HL-60/S4 treated with phorbol 12-myristate 13-acetate at 8.2 ng/mL for 4 days and 3 days (cell line): Measurements from ENCODE around the gene SUGP2.

ENCODE experiments used
- in situ Hi-C: fragments of 300-500 bp; cut with MboI; formaldehyde crosslinking; loops from 2 replicates; pipeline ENCODE4 v1.15.0; 2022; ENCODE audit warnings: low sequenced_read_pairs

Gene SUGP2

DNA sequence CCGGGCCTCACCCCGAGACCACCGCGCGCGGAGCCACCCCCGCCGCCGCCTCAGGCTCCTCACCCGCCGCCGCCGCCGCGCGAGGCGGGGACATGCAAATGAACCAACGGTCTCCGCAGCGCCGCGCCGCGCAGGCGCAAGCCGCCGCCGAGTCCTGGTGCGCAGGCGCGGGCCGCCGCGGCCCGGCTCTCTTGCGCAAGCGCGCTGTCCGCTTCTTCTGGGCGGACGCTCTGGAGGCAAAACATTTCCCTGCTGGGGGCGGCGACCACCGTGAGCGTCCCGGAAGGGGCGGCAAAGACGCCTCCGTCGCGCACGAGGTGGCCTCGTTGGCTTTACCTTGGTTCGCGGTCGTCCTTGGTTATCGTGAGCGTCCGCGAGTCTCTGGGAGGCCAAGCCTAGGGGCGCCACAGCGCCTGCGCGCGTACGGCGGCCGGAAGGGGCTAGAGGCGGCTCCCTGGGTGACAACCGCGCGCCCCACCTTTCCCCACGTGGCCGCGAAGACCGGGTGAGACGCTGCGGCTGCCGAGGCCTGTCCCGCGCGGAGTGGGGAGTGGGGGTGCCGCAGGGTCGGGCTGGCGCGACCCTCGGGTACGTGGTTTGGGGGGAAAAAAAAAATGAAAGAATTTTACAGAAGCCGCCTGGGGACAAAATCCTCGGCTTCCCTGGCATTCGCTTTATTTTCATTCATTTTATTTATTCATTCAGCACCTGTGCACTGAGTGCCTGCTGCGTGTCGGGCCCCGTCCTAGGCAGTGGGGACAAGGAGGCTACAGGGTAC is at the start of gene SUGP2, which contains the start of gene ARMC6:
SUGP2 (minus strand) TSS at position 92 of the 778 bp plus-strand sequence. CDS start 2,446 bp downstream, outside the sequence.
ARMC6 (plus strand) TSS at position 178 of the 778 bp plus-strand sequence. CDS start 607 bp downstream, outside the sequence.
- in situ Hi-C loops, result no loop called here

GRCh38 chr19:19081642-19082151 is 48.4 kb upstream of the SUGP2 start:
- in situ Hi-C loops, result no loop called here

DNA sequence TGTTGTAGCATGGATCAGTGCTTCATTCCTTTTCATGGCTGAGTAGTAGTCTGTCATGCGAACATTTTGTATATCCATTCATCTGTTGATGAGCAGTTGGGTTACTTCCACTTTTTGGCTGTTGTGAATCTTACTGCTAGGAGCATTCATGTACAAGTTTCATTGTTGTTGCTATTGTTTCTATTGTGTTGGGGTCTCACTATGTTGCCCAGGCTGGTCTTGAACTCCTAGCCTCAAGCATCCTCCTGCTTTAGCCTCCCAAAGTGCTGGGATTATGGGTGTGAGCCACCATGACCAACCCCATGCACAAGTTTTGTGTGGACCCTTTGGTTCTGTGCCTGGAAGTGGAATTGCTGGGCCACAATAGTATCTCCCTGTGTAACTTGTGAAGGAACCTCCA is 46.3 kb upstream of the SUGP2 start:
- in situ Hi-C loops, result no loop called here

DNA sequence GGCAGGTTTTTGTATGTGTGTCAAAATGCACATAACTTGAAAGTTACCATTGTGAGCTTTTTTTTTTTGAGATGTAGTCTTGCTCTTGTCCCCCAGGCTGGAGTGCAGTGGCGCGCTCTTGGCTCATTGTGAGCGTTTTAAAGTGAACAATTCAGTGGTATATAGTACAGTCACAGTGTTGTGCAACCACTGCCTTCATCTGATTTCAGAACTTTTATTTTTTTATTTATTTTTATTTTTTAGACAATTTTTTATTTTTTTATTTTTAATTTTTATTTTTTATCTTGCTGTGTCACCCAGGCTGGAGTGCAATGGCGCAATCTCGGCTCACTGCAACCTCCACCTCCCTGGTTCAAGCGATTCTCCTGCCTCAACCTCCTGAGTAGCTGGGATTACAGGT is 45.5 kb upstream of the SUGP2 start:
- in situ Hi-C loops, result no loop called here

GRCh38 chr19:19077103-19077502 is 43.8 kb upstream of the SUGP2 start:
- in situ Hi-C loops, result no loop called here

GRCh38 chr19:19076476-19076875 is 43.2 kb upstream of the SUGP2 start:
- in situ Hi-C loops, result no loop called here

DNA sequence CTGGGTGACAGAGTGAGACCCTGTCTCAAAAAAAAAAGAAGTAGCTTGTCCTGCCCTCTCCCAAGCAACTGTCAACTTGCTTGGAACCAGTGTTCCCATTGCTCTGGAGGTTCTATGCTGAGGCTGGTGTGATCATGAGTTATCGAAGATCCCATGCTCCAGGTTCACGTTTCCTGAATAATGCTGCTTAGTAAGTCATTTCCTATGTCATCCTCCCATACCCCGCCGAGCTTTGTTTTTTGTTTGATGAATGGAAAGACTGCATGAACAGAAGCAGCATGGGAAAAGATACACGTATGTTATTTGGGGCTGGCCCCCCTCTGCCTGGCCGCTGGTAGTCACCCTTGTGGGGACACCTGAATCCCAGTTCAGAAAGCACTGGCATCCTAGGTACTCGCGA is 41.8 kb upstream of the SUGP2 start:
- in situ Hi-C loops, result no loop called here

- in situ Hi-C loops, result no loop called here
These were observed 41.0 kb upstream of the SUGP2 start for GRCh38 chr19:19074196-19074882.

- in situ Hi-C loops, result no loop called here
These were observed 38.6 kb upstream of the SUGP2 start for GRCh38 chr19:19071897-19072296.

DNA sequence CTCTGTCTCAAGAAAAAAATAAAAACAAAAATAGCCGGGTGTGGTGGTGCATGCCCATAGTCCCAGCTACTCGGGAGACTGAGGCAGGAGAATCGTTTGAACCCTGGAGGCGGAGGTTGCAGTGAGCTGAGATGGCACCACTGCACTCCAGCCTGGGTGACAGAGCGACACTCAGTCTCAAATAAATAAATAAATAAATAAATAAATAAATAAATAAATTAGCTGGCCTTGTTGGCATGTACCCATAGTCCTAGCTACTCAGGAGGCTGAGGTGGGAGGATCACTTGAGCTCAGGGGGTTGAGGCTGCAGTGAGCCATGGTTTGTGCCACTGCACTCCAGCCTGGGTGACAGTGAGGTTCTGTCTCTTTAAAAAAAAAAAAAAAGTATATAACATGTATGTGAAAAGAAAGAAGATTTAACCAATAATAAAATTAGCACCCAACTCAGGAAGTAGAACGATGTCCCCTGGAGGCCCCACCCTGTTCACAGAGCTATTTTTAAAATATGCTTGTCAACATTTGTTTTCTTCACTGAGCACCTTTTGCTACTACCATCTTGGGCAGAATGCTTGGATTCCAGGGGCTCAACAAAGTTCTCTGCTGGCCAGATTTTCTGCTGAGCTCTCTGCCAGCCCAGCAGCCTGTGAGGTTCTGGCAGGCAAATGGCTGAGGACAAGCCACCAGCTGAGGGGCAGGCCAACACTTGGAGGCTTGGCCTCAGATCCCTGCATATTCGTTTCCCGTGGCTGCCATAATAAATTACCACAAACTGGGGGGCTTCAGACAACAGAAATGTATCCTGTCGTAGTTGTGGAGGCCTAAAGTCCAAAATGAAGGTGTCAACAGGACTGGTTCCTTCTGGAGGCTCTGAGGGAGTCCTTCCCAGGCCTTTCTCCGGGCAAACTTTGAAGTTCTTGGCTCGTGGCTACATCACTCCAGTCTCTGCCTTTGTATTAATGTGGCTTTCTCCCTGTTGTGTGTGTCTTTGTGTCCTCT is 35.6 kb upstream of the SUGP2 start:
- in situ Hi-C loops, result no loop called here

- in situ Hi-C loops, result no loop called here
These were observed 34.2 kb upstream of the SUGP2 start for GRCh38 chr19:19067276-19068072.

DNA sequence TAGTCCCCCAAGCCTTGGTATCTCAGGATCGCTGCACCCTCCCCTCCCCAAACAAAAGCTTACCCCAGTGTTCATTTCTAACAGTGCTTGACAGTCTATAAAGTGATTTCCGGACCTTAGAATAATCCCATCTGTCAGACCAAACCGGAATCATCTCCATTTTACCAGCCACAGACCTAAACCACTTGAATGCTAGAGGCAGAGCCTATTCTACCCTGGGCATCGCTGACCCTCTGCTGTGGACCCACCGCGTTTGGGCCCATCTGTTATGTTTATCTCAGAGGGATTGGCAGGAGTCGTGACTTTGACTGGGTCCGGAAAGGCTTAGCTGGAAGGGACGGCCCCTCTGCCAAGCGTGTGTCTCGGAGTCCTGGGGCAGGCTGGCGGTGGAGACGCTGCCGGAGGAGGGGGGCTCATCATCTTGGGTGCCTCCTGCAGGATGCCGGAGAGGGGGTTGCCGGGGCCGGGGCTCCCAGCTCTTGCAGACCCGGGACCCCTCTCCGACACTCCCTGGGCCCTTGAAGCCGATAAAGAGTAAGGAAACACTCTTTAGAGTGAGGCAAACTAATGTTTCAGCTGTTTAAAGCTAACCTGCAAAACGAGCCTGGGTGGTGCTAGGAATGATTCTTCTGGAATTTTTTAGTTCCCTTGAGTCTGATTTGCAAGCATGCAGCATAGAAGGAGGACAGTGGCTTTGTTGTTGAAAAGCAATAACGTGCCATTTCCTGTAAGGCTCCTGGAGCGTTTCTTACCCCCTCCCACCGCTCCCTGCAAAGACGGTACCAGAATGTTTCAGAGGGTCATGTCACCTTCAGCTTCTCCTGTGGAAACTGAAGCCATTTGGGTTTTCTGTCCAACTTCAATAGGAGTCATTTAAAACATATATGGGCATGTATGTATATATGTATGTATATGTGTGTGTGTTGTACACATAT is 31.8 kb upstream of the SUGP2 start:
- in situ Hi-C loops, result no loop called here

- in situ Hi-C loops, result no loop called here
These were observed 30.9 kb upstream of the SUGP2 start for GRCh38 chr19:19064098-19064722.

GRCh38 chr19:19063183-19064097 is 30.1 kb upstream of the SUGP2 start, which contains the start of gene SLC25A42:
Gene SLC25A42 (plus strand): TSS chr19:19063994. CDS start chr19:19096125, 32,131 bp downstream.
- in situ Hi-C loops, result no loop called here

GRCh38 chr19:19062454-19063182 is 29.3 kb upstream of the SUGP2 start:
- in situ Hi-C loops, result no loop called here

- in situ Hi-C loops, result no loop called here
These were observed 28.2 kb upstream of the SUGP2 start for GRCh38 chr19:19061506-19061905.
